HG03571 (cell line): ENCODE results near the gene RCVRN.

Experiments used
- ATAC-seq: cut with Tn5 transposase; IDR thresholded peaks from one replicate; pipeline ENCODE4 v1.9.1; 2021; ENCODE audit not compliant: unreplicated experiment

Gene RCVRN

GRCh38 chr17:9899280-9900043 is 5.6 kb downstream of the RCVRN start:
- ATAC-seq: no peak

- no peak for ATAC-seq
Measured at GRCh38 chr17:9898812-9899211, 6.3 kb downstream of the RCVRN start.

GRCh38 chr17:9897372-9897968 is 7.6 kb downstream of the RCVRN start:
- no peak for ATAC-seq

- ATAC-seq: no peak
Measured at GRCh38 chr17:9895923-9896322, 9.1 kb downstream of the RCVRN start.

- no peak for ATAC-seq
Measured at GRCh38 chr17:9894231-9894630, 10.8 kb downstream of the RCVRN start.

- no peak for ATAC-seq
Measured at GRCh38 chr17:9893411-9894012, 11.6 kb downstream of the RCVRN start.

- ATAC-seq: no peak
Measured at GRCh38 chr17:9890124-9890523, 14.9 kb downstream of the RCVRN start.

GRCh38 chr17:9887508-9887907 is 17.6 kb downstream of the RCVRN start:
- no peak for ATAC-seq

GRCh38 chr17:9886141-9886930 is 18.7 kb downstream of the RCVRN start:
- no peak for ATAC-seq

GRCh38 chr17:9883451-9883850 is 21.6 kb downstream of the RCVRN start:
- no peak for ATAC-seq

- no peak for ATAC-seq
Measured at GRCh38 chr17:9880582-9880999, 24.5 kb downstream of the RCVRN start.

- no peak for ATAC-seq
Measured at GRCh38 chr17:9878786-9879525, 26.1 kb downstream of the RCVRN start.

- no peak for ATAC-seq
Measured at GRCh38 chr17:9878356-9878755, 26.7 kb downstream of the RCVRN start.

GRCh38 chr17:9875441-9875840 is 29.6 kb downstream of the RCVRN start:
- no peak for ATAC-seq

- ATAC-seq: no peak
Measured at GRCh38 chr17:9874722-9875121, 30.3 kb downstream of the RCVRN start.

- ATAC-seq: no peak
Measured at GRCh38 chr17:9872852-9873251, 32.2 kb downstream of the RCVRN start.

- no peak for ATAC-seq
Measured at GRCh38 chr17:9868552-9868951, 36.5 kb downstream of the RCVRN start.

- ATAC-seq: no peak
Measured at GRCh38 chr17:9865586-9865985, 39.5 kb downstream of the RCVRN start.

GRCh38 chr17:9862949-9863348 is 42.1 kb downstream of the RCVRN start:
- no peak for ATAC-seq

- no peak for ATAC-seq
Measured at GRCh38 chr17:9862220-9862619, 42.9 kb downstream of the RCVRN start.

- ATAC-seq: no peak
Measured at GRCh38 chr17:9860851-9861250, 44.2 kb downstream of the RCVRN start.
